Measurements from ENCODE around the gene PSMD8. TPM values are rescaled to one million over a fixed set of nuclear protein-coding genes. Genes with fewer than 3 reads are reported as not detected.
"Not testable (repeated sequence)": the region's sequence is repeated elsewhere in the genome, so short reads cannot be mapped to it uniquely, and the experiment has no call there.

The PSMD8 gene
- total RNA-seq, 1 donor = 223 TPM

- no peak for TF ChIP-seq CTCF (IDR thresholded peaks at IDR 0.05; ENCODE audit: insufficient read depth, low read length)
- DNase-seq (ENCODE audit: low read depth) = peak; percentile 66
Measured at GRCh38 chr19:38409631-38410133, 35.3 kb downstream of the PSMD8 start.

GRCh38 chr19:38410407-38410806, 36.0 kb downstream of the PSMD8 start:
- H3K4me3 ChIP-seq (ENCODE audit: low read depth, low read length); DNase-seq (ENCODE audit: low read depth): not testable (repeated sequence)

More at GRCh38 chr19:38409631-38410133, 35.3 kb downstream of the PSMD8 start:
- no peak overlapping the region for H3K4me3 ChIP-seq (ENCODE audit: low read depth, low read length)

- no peak for DNase-seq (ENCODE audit: low read depth)
- TF ChIP-seq CTCF (IDR thresholded peaks at IDR 0.05; ENCODE audit: insufficient read depth, low read length) = no peak
- H3K4me3 ChIP-seq (ENCODE audit: low read depth, low read length) = no peak overlapping the region
Measured at GRCh38 chr19:38411041-38411712, 36.8 kb downstream of the PSMD8 start.

GRCh38 chr19:38411898-38412297, 37.5 kb downstream of the PSMD8 start:
- H3K4me3 ChIP-seq (ENCODE audit: low read depth, low read length); DNase-seq (ENCODE audit: low read depth): not testable (repeated sequence)

- no peak for TF ChIP-seq CTCF (IDR thresholded peaks at IDR 0.05; ENCODE audit: insufficient read depth, low read length)
- no peak overlapping the region for H3K4me3 ChIP-seq (ENCODE audit: low read depth, low read length)
- no peak for DNase-seq (ENCODE audit: low read depth)
Measured at GRCh38 chr19:38412491-38412890, 38.1 kb downstream of the PSMD8 start.

GRCh38 chr19:38412961-38413360, 38.6 kb downstream of the PSMD8 start:
- no peak overlapping the region for H3K4me3 ChIP-seq (ENCODE audit: low read depth, low read length)
- no peak for DNase-seq (ENCODE audit: low read depth)
- TF ChIP-seq CTCF (IDR thresholded peaks at IDR 0.05; ENCODE audit: insufficient read depth, low read length) = no peak

- TF ChIP-seq CTCF (IDR thresholded peaks at IDR 0.05; ENCODE audit: insufficient read depth, low read length) = no peak
- no peak for DNase-seq (ENCODE audit: low read depth)
- H3K4me3 ChIP-seq (ENCODE audit: low read depth, low read length) = no peak overlapping the region
Measured at GRCh38 chr19:38413416-38413815, 39.0 kb downstream of the PSMD8 start.

GRCh38 chr19:38417146-38417543, 42.8 kb downstream of the PSMD8 start:
- TF ChIP-seq CTCF (IDR thresholded peaks at IDR 0.05; ENCODE audit: insufficient read depth, low read length) = no peak
- no peak overlapping the region for H3K4me3 ChIP-seq (ENCODE audit: low read depth, low read length)
- no peak for DNase-seq (ENCODE audit: low read depth)

Data from fibroblast of the aortic adventitia (primary cell).